ENCODE data around the gene SGCD. TPM values are rescaled to one million over a fixed set of nuclear protein-coding genes. Genes with fewer than 3 reads are reported as not detected.

Gene SGCD
- total and polyA plus RNA-seq, 9 of the 15 experiments (the other 6 are each of a cell fraction or from before 2014, with no cell fraction given): not detected

GRCh38 chr5:156693113-156693512 lies 366.1 kb downstream of the SGCD start:
- H3K79me2 ChIP-seq (ENCODE audit: control insufficient read depth, insufficient read depth, low read length): no peaks in the 10 kb centered on the region
- 0% methylated on average over 1 of the region's 1 CpG for WGBS (ENCODE audit: insufficient coverage, low coverage, missing lambda C conversion rate)
- ChIA-PET POLR2A (no interaction called here), CTCF (ENCODE audit: low intra/inter-chr PET ratio) (no interaction called here)
- no peak for ATAC-seq
- H3K4me2 ChIP-seq (ENCODE audit: insufficient read depth, low read length): no peak overlapping the region
- H3K27me3 ChIP-seq (ENCODE audit: control insufficient read depth in 2 of 2, insufficient read depth in 2 of 2, low read length in 2 of 2): no peaks in the 10 kb centered on the region
- no peaks in the 10 kb centered on the region for H3K36me3 ChIP-seq (ENCODE audit: control insufficient read depth, insufficient read depth, low read length)
- no peaks in the 10 kb centered on the region for H3K4me1 ChIP-seq (replicated peaks in 1 of 2; ENCODE audit: control insufficient read depth in 2 of 2, insufficient read depth in 2 of 2, low read length in 2 of 2)
- H3K9ac ChIP-seq (ENCODE audit: insufficient read depth in 1 of 2, low read depth in 2 of 2, low read length in 2 of 2): no peak overlapping the region
- BruUV-seq (replicated peaks): no TSS peak
- intact Hi-C loops (cut with micrococcal nuclease) (no loop called here), in situ Hi-C loops (cut with MboI) (no loop called here)
- H3K27ac ChIP-seq (ENCODE audit: extremely low read depth, low read depth, low read length): no peak overlapping the region
- H3K9me3 ChIP-seq (replicated peaks; ENCODE audit: control insufficient read depth, insufficient read depth, low read depth, low read length): no peaks in the 10 kb centered on the region
- no peak overlapping the region for H2AFZ ChIP-seq (ENCODE audit: low read depth, low read length)
- H4K20me1 ChIP-seq (replicated peaks; ENCODE audit: control insufficient read depth, insufficient read depth, low read length): no peaks in the 10 kb centered on the region
- TF ChIP-seq ZBTB43 (CRISPR knock-in tag; IDR thresholded peaks at IDR 0.05): no peak
- no peaks in the 10 kb centered on the region for H3K9me1 ChIP-seq (ENCODE audit: control insufficient read depth, insufficient read depth, low read length)
- no peak overlapping the region for H3K4me3 ChIP-seq
- no peak for DNase-seq (ENCODE audit: extremely low read depth in 1 of 4, low spot score in 3 of 4)
- no peak for FAIRE-seq

GRCh38 chr5:156694598-156694997 lies 367.6 kb downstream of the SGCD start:
- no peaks in the 10 kb centered on the region for H3K9me1 ChIP-seq (ENCODE audit: control insufficient read depth, insufficient read depth, low read length)
- DNase-seq (ENCODE audit: extremely low read depth in 1 of 4, low spot score in 3 of 4) (no peak), FAIRE-seq (no peak), ATAC-seq (no peak)
- intact Hi-C loops (cut with micrococcal nuclease): no loop called here
- ChIA-PET POLR2A (no interaction called here), CTCF (ENCODE audit: low intra/inter-chr PET ratio) (no interaction called here)
- BruUV-seq (replicated peaks): no TSS peak
- in situ Hi-C loops (cut with MboI): no loop called here
- no peak overlapping the region for H3K4me3 ChIP-seq
- no peaks in the 10 kb centered on the region for H3K9me3 ChIP-seq (replicated peaks; ENCODE audit: control insufficient read depth, insufficient read depth, low read depth, low read length)
- H3K36me3 ChIP-seq (ENCODE audit: control insufficient read depth, insufficient read depth, low read length): no peaks in the 10 kb centered on the region
- 0% methylated on average over 2 of the region's 2 CpGs for WGBS (ENCODE audit: insufficient coverage, low coverage, missing lambda C conversion rate)
- no peaks in the 10 kb centered on the region for H3K4me1 ChIP-seq (replicated peaks in 1 of 2; ENCODE audit: control insufficient read depth in 2 of 2, insufficient read depth in 2 of 2, low read length in 2 of 2)
- no peak overlapping the region for H3K9ac ChIP-seq (ENCODE audit: insufficient read depth in 1 of 2, low read depth in 2 of 2, low read length in 2 of 2)
- H2AFZ ChIP-seq (ENCODE audit: low read depth, low read length): no peak overlapping the region
- no peaks in the 10 kb centered on the region for H3K27me3 ChIP-seq (ENCODE audit: control insufficient read depth in 2 of 2, insufficient read depth in 2 of 2, low read length in 2 of 2)
- H3K27ac ChIP-seq (ENCODE audit: extremely low read depth, low read depth, low read length): no peak overlapping the region
- H3K79me2 ChIP-seq (ENCODE audit: control insufficient read depth, insufficient read depth, low read length): no peaks in the 10 kb centered on the region
- H4K20me1 ChIP-seq (replicated peaks; ENCODE audit: control insufficient read depth, insufficient read depth, low read length): no peaks in the 10 kb centered on the region
- no peak overlapping the region for H3K4me2 ChIP-seq (ENCODE audit: insufficient read depth, low read length)
- TF ChIP-seq LEF1 (IDR thresholded peaks at IDR 0.05) (no peak), TAL1 (IDR thresholded peaks at IDR 0.05) (no peak), MEF2A (IDR thresholded peaks at IDR 0.05; ENCODE audit: control insufficient read depth, low read depth, low read length) (no peak), MYNN (IDR thresholded peaks at IDR 0.05) (no peak), MYNN (CRISPR knock-in tag; IDR thresholded peaks at IDR 0.05) (no peak), PURB (CRISPR knock-in tag; IDR thresholded peaks at IDR 0.05; ENCODE audit: low read depth) (no peak), BCLAF1 (IDR thresholded peaks at IDR 0.05; ENCODE audit: borderline replicate concordance in 1 of 2, control insufficient read depth in 1 of 2, low read depth in 2 of 2, low read length in 1 of 2) (no peak), MAFF (IDR thresholded peaks at IDR 0.05; ENCODE audit: low read length) (no peak), NKRF (IDR thresholded peaks at IDR 0.05; ENCODE audit: borderline replicate concordance) (no peak)
